ENCODE results near the gene DIDO1.

GRCh38 chr20:62940875-62941274 is 14.6 kb upstream of the DIDO1 start:
- TF ChIP-seq POLR2A (IDR thresholded peaks at IDR 0.05): no peak
- no peak for TF ChIP-seq CTCF (IDR thresholded peaks at IDR 0.05)
